ENCODE data around the gene PNISR. TPM values are rescaled to one million over a fixed set of nuclear protein-coding genes. Genes with fewer than 3 reads are reported as not detected.

PNISR gene
- total RNA-seq, 1 experiment from 2014 or later: 134 TPM

DNA sequence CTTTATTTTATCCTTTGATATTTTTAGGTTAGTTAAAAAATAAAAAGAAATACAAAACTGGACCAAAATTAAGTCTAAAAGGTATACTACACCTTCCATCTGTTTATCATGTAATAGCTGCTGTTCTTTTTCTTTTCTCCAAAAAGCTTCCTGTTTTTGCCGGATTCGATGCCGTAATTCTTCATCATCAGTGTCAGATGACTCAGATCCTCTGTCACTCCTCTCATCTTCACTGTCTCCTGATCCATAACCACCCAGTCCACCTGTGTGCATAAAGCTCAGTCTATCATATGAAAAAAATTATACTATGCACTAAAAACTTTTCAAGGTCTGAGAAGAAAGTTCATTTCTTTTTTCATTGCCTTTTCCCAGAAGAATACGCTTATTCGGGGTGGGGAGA lies 22.7 kb downstream of the PNISR start:
- no peak overlapping the region for H2BK120ac ChIP-seq (ENCODE audit: low read depth, low read length, poor library complexity, severe bottlenecking)
- H3K4me3 Mint-ChIP-seq: no peak overlapping the region
- TF ChIP-seq, protein P1, sequence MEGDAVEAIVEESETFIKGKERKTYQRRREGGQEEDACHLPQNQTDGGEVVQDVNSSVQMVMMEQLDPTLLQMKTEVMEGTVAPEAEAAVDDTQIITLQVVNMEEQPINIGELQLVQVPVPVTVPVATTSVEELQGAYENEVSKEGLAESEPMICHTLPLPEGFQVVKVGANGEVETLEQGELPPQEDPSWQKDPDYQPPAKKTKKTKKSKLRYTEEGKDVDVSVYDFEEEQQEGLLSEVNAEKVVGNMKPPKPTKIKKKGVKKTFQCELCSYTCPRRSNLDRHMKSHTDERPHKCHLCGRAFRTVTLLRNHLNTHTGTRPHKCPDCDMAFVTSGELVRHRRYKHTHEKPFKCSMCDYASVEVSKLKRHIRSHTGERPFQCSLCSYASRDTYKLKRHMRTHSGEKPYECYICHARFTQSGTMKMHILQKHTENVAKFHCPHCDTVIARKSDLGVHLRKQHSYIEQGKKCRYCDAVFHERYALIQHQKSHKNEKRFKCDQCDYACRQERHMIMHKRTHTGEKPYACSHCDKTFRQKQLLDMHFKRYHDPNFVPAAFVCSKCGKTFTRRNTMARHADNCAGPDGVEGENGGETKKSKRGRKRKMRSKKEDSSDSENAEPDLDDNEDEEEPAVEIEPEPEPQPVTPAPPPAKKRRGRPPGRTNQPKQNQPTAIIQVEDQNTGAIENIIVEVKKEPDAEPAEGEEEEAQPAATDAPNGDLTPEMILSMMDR (conservative IDR thresholded peaks at IDR 0.05): no peak

More for the DNA sequence above, 22.7 kb downstream of the PNISR start:
- Histone ChIP-seq H3K9me3 (ENCODE audit: control insufficient read depth, low read depth, low read length) (no peaks in the 10 kb centered on the region), H2BK20ac (ENCODE audit: low read depth, low read length, poor library complexity, severe bottlenecking) (no peak overlapping the region), H2AFZ (ENCODE audit: low read length) (no peak overlapping the region), H3K4ac (ENCODE audit: low read depth, low read length) (no peak overlapping the region), H3K18ac (ENCODE audit: insufficient read length, low read depth, low read length) (no peak overlapping the region), H2BK15ac (ENCODE audit: low read depth, low read length) (no peak overlapping the region), H3K79me2 (ENCODE audit: insufficient read depth, low read length) (no peaks in the 10 kb centered on the region), H2BK12ac (ENCODE audit: insufficient read length, low read depth, low read length) (no peak overlapping the region), H2AK5ac (ENCODE audit: insufficient read length, low read length) (no peak overlapping the region), H4K5ac (ENCODE audit: insufficient read length, low read depth, low read length) (no peak overlapping the region), H2BK5ac (ENCODE audit: insufficient read length, low read length) (no peak overlapping the region), H3K14ac (ENCODE audit: insufficient read depth, low read length) (no peak overlapping the region), H4K91ac (ENCODE audit: insufficient read length, low read depth, low read length) (no peak overlapping the region), H4K20me1 (ENCODE audit: control insufficient read depth, insufficient read depth, insufficient read length) (no peaks in the 10 kb centered on the region), H4K8ac (replicated peaks; ENCODE audit: insufficient read length, low read depth, low read length) (no peak overlapping the region), H3K4me1 (ENCODE audit: insufficient read depth, low read length) (no peaks in the 10 kb centered on the region), H3K27ac (ENCODE audit: insufficient read length, low read depth, low read length) (no peak overlapping the region), H3K56ac (ENCODE audit: insufficient read length, low read depth, low read length) (no peak overlapping the region), H3T11ph (ENCODE audit: low read length) (no peak overlapping the region), H3K79me1 (ENCODE audit: insufficient read depth, low read depth, low read length, poor library complexity, severe bottlenecking) (no peaks in the 10 kb centered on the region), H3K9ac (ENCODE audit: extremely low read depth, insufficient read length, low read length) (no peak overlapping the region), H3K27me3 (ENCODE audit: insufficient read depth, low read length) (no peaks in the 10 kb centered on the region), H3K23me2 (ENCODE audit: insufficient read length, low read depth, low read length, poor library complexity, severe bottlenecking) (no peaks in the 10 kb centered on the region), H3K23ac (ENCODE audit: insufficient read length, low read depth, low read length) (no peak overlapping the region), H3K4me2 (ENCODE audit: insufficient read depth, insufficient read length, low read length) (no peak overlapping the region)
- no peak overlapping the region for H3K27ac Mint-ChIP-seq
- H3K27me3 Mint-ChIP-seq (ENCODE audit: low read depth): no peaks in the 10 kb centered on the region
- H3K9me3 Mint-ChIP-seq: no peaks in the 10 kb centered on the region
- no peak for DNase-seq
- WGBS (ENCODE audit: extremely low coverage, insufficient read length, low lambda C conversion rate): no CpG with 5 or more reads among the region's 5 CpGs
- H3K4me1 Mint-ChIP-seq: no peaks in the 10 kb centered on the region
- H3K36me3 Mint-ChIP-seq (ENCODE audit: insufficient read depth in 1 of 3, low read depth in 3 of 3): peaks cover 44 to 86% (median 73%) of the 10 kb centered on the region in 3 experiments; a peak in 6 of 7 replicates

Measured in H9 (cell line).